GM18507 (cell line): ENCODE measurements around the gene KRT39.
A peak's percentile ranks its signal among the peaks of the same experiment; 100 is the strongest.

Experiments used
- DNase-seq: peaks from one replicate; pipeline ENCODE4 v3.0.0; 2011; ENCODE audit warnings: low read depth; ENCODE audit not compliant: insufficient read length; ENCODE audit errors: extremely low spot score
- FAIRE-seq: peaks from 2 replicates; lab custom pipeline; 2011; peaks lifted over from hg19 to GRCh38; lab: Jason Lieb, UNC

KRT39 gene

GRCh38 chr17:40984226-40984625 lies 17.5 kb upstream of the KRT39 start, which contains the start of gene KRT40:
Gene KRT40, minus strand, starts transcription at chr17:40984326. Its CDS starts 53 bp downstream, at chr17:40984273.
- DNase-seq = no peak
- no peak for FAIRE-seq

- FAIRE-seq = no peak
Measured at GRCh38 chr17:40981115-40981514, 14.4 kb upstream of the KRT39 start.

GRCh38 chr17:40980596-40980995 lies 13.8 kb upstream of the KRT39 start:
- FAIRE-seq = no peak

More at GRCh38 chr17:40981115-40981514, 14.4 kb upstream of the KRT39 start:
- no peak for DNase-seq

DNA sequence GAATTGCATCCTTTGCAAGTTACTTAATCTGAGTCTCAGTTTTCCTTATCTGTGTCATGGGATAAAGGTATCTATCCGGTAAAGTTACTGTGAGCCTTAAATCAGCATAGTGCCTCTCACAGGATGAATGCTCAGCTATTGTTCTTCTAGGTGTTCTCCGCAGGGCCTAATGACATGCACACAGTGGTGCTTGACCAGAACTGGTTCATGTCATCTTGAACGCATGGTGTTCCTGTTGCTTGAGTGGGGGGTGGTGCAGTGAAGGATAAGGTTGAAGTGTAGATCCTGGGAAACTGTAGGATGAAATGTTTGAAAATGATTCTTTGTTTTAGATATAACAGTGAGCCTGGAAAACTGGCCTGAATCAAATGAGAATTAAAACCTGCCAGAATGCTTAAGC lies 13.4 kb upstream of the KRT39 start:
- no peak for DNase-seq
- FAIRE-seq = no peak

More at GRCh38 chr17:40980596-40980995, 13.8 kb upstream of the KRT39 start:
- DNase-seq = no peak

- no peak for FAIRE-seq
- DNase-seq = no peak
Measured at GRCh38 chr17:40978575-40979151, 11.9 kb upstream of the KRT39 start.

DNA sequence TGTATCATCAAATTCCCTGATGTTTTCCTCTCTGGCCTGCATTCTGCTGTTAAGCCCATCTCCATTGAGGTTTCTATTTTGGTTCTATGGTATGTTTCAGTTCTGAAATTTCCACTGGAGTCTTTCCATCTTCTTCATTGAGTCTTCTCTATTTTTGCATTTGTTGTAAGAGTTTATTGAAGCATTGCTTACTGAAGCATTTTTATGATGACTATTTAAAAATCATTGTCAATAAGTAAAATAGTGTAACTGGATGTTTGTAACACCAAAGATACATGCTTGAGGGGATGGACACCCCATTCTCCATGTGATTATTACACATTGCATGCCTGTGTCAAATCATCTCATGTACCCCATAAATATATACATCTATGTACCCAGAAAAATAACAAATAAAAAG lies 8.8 kb upstream of the KRT39 start:
- FAIRE-seq = no peak
- no peak for DNase-seq

GRCh38 chr17:40974366-40974765 lies 7.6 kb upstream of the KRT39 start:
- no peak for FAIRE-seq
- DNase-seq = no peak

- DNase-seq = no peak
- no peak for FAIRE-seq
Measured at GRCh38 chr17:40967582-40967981, 834 bp upstream of the KRT39 start.

- DNase-seq = no peak
- peak; percentile 70 for FAIRE-seq
Measured at GRCh38 chr17:40963838-40964237, 2.9 kb downstream of the KRT39 start.

DNA sequence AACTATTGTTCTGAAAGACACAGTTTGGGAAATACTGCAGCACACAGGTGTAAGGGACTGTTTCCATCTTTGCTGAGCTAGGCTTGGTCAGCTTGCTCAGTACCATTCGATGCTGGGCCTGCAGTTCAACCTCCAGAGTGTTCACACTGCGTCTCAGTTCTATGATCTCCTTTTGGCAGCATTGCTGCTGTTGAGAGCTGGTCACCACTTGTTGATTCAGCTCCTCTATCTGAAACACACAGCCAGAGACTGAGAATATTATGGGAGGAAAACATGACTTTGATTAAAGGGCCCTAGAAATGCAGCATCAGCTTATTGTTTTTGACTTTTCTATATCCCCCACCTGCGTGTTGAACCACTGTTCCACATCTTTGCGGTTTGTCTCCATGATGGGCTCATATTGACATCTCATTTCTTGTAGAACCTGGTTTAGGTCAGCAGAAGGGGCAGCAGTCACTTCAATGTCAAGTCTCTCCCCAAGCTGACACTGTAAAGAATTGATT lies 4.6 kb downstream of the KRT39 start:
- FAIRE-seq = no peak
- no peak for DNase-seq

DNA sequence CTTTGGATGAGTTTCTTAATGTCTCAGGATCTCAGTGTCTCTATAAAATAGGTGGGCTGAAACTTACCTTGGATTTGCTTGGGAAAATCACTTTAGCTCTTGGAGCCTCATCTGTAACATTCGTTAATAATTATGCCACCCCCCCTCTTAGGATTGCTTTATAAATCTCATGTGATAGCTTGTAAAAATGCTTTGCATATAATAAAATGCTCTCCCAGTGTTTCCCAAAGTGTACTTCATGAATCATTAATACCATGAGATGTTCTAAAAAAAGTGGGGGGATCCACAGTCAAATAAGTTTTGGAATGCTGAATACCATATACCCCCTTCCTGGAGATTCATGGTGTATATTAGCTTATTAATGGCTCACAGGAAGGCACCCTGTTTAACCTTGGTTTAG lies 5.2 kb downstream of the KRT39 start:
- no peak for FAIRE-seq

DNA sequence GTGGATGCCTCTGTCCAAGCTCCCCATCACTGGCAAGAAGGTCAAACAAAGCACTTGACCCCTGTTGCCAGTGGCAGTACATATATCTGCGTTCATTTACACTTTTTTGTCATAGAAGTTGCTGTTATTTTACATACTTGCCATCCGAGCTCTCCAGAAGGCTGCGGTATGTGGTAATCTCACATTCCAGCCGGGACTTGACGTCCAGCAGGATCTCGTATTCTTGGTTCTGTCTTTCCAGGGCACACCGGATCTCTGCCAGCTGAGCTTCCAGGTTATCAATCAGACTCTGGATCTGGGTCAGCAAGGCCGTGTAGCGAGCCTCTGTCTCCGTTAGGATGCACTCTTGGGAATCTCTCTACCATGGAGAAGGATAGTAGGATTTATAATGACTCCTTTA lies 6.6 kb downstream of the KRT39 start:
- FAIRE-seq (no peak), DNase-seq (no peak)

More for the DNA sequence above, 5.2 kb downstream of the KRT39 start:
- no peak for DNase-seq

GRCh38 chr17:40958086-40958953 lies 8.4 kb downstream of the KRT39 start:
- FAIRE-seq = no peak

GRCh38 chr17:40956401-40957254 lies 10.1 kb downstream of the KRT39 start:
- FAIRE-seq = no peak
- no peak for DNase-seq

More at GRCh38 chr17:40958086-40958953, 8.4 kb downstream of the KRT39 start:
- DNase-seq = no peak

- no peak for DNase-seq
- no peak for FAIRE-seq
Measured at GRCh38 chr17:40953881-40954280, 12.9 kb downstream of the KRT39 start.

DNA sequence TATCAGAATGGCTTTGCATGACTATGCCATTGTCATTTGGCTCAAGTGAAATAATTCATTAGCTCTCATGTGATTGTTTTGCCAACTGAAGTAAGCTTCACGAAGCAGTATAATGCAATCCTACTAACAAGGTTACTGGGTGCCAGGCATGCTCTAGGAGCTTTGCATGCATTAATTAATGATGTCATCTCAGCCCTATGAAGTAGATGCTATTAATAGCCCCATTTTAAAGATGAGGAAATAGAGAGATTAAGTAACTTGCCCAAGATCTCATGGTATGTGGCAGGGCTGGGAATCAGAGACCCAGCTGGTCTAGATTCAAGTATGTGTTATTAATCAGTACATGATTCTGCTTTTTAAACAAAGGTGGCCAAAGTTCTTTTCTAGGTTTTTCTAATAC lies 14.1 kb downstream of the KRT39 start:
- no peak for FAIRE-seq
- no peak for DNase-seq

DNA sequence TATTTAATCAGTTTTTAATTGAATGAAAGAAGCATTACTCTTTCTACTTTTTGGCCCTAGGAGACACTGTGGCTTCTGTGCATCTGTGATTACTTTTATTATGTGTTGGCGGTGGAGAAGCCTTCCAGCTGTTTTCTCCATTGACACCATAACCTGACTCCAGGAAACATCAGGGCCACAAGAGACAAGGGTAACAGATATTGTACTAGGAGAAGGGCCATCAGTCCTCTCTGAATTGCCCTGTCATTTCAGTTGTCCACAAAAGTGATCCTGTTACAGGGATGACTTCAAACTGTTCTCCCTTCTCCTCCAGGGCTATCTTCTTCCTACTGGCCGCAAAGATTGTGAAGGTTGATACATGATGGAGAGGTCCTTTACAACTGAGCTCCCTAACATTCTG lies 14.6 kb downstream of the KRT39 start:
- DNase-seq (no peak), FAIRE-seq (no peak)

GRCh38 chr17:40951011-40951622 lies 15.6 kb downstream of the KRT39 start:
- no peak for FAIRE-seq
- no peak for DNase-seq

- no peak for FAIRE-seq
- DNase-seq = no peak
Measured at GRCh38 chr17:40950176-40950575, 16.6 kb downstream of the KRT39 start.
